Upper lobe of left lung (tissue), 4 donors: ENCODE measurements around the gene RPAIN.

ENCODE experiments used
- EP300 ChIP-seq, 4 donors: sonication (generic); formaldehyde crosslinking; IDR thresholded peaks; one replicate each; pipeline ENCODE4 v1.5.1; 2017; ENCODE audit warnings: antibody characterized with exemption in 4 of 4, control low read depth in 2 of 4
- POLR2A ChIP-seq, 4 donors: fragments of 450-650 bp; IDR thresholded peaks; one replicate each; pipeline ENCODE4 v1.5.1; 2016 to 2017; ENCODE audit warnings: antibody characterized with exemption in 4 of 4, mild to moderate bottlenecking in 2 of 4
- POLR2AphosphoS5 ChIP-seq, 2 donors: sonication (generic); formaldehyde crosslinking; IDR thresholded peaks; one replicate each; pipeline ENCODE4 v1.5.1; 2017; ENCODE audit warnings: antibody characterized with exemption in 2 of 2
- TF ChIP-seq, protein P1 (sequence below), 6 experiments: fragments of 450-650 bp in 4 of 6; fragments of 200-600 bp in 2 of 6; sonication (generic) in 2 of 6; IDR thresholded peaks; one replicate each; pipeline ENCODE4 v1.5.1; 2016 to 2019; ENCODE audit warnings: antibody characterized with exemption in 6 of 6

DNA sequence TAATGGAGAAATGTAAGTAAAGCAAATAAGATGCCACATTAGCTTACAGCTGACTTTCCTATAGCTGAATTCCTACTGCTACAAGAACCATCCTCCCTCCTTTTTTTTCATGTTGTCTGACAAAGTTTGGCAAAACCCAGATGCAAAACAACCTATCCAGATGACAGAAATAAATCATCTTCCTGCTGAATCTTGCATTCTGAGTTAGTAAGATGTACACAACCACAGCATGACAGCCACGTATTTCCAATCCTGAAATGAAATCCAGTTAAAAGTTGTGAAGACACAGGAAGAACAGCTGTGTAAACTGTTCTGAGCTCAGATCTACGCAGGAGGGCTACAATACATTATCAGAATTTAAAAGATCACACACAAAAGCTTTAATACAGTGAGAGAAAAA, 53.9 kb downstream of the RPAIN start:
- TF ChIP-seq, protein P1, sequence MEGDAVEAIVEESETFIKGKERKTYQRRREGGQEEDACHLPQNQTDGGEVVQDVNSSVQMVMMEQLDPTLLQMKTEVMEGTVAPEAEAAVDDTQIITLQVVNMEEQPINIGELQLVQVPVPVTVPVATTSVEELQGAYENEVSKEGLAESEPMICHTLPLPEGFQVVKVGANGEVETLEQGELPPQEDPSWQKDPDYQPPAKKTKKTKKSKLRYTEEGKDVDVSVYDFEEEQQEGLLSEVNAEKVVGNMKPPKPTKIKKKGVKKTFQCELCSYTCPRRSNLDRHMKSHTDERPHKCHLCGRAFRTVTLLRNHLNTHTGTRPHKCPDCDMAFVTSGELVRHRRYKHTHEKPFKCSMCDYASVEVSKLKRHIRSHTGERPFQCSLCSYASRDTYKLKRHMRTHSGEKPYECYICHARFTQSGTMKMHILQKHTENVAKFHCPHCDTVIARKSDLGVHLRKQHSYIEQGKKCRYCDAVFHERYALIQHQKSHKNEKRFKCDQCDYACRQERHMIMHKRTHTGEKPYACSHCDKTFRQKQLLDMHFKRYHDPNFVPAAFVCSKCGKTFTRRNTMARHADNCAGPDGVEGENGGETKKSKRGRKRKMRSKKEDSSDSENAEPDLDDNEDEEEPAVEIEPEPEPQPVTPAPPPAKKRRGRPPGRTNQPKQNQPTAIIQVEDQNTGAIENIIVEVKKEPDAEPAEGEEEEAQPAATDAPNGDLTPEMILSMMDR (IDR thresholded peaks at IDR 0.05): no peak
- no peak for TF ChIP-seq POLR2A (IDR thresholded peaks at IDR 0.05)
- no peak for TF ChIP-seq EP300 (IDR thresholded peaks at IDR 0.05)
- no peak for TF ChIP-seq POLR2AphosphoS5 (IDR thresholded peaks at IDR 0.05)
